ENCODE data around the gene HSPB8.

Gene HSPB8

DNA sequence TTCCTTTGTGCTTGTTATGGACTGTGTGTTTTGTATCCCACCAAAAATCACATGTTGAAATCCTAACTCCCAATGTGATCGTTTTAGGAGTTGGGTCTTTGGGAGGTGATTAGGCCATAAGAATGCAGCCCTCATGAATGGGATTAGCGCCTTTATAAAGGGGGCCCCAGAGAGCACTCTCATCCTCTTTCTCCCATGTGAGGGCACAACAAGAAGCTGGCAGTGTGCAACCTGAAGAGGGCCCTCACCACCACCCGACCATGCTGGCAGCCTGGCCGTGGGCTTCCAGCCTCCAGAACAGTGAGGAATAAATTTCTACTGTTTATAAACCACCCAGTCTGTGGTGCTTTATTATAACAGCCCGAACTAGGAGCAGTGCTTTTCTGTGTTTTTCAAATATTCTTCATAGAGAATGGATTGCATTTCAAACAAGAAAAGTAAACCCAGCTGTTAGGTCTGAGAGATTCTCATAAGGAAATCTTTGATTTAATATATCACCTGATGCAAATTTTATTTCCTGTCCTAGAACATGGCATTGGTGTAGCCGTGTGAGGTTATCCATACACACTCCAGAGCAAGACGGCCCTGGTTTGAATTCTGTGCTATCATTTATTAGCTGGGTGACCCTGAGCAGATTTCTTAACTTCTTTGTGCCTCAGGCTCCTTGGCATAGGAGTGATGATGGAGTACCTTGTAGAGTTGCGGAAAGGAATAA lies 27.8 kb downstream of the HSPB8 start:
- Histone ChIP-seq H3K27me3 (ENCODE audit: control insufficient read depth in 1 of 2, insufficient read depth in 1 of 2, low read length in 2 of 2) (peaks cover 0 to 3% of the 10 kb centered on the region in 2 experiments), H2AK5ac (ENCODE audit: low read length, severe bottlenecking) (no peak overlapping the region), H3K27ac (ENCODE audit: low read length, poor library complexity, severe bottlenecking) (no peak overlapping the region), H3K9ac (ENCODE audit: low read length) (no peak overlapping the region), H3K18ac (ENCODE audit: low read depth in 1 of 2, low read length in 2 of 2) (no peak overlapping the region), H3K23ac (ENCODE audit: low read length in 2 of 2) (no peak overlapping the region), H3K14ac (ENCODE audit: low read length in 2 of 2) (no peak overlapping the region), H3K4ac (ENCODE audit: low read depth in 1 of 2, low read length in 2 of 2) (no peak overlapping the region), H4K8ac (ENCODE audit: low read length) (no peak overlapping the region), H3K4me1 (ENCODE audit: control insufficient read depth, insufficient read depth, low read depth, low read length) (no peaks in the 10 kb centered on the region), H2BK12ac (ENCODE audit: low read length in 2 of 2) (no peak overlapping the region), H3K79me1 (replicated peaks; ENCODE audit: low read length, poor library complexity, severe bottlenecking) (no peaks in the 10 kb centered on the region), H3K4me2 (ENCODE audit: low read length, poor library complexity, severe bottlenecking) (no peak overlapping the region), H3K9me3 (ENCODE audit: control insufficient read depth, low read length) (no peaks in the 10 kb centered on the region), H2AFZ (ENCODE audit: low read depth, low read length) (no peak overlapping the region), H2BK5ac (ENCODE audit: low read depth, low read length, poor library complexity, severe bottlenecking) (no peak overlapping the region), H2BK15ac (ENCODE audit: low read depth, poor library complexity, severe bottlenecking) (no peak overlapping the region), H3K4me3 (ENCODE audit: insufficient read depth in 1 of 2, low read depth in 1 of 2, low read length in 2 of 2) (no peak overlapping the region), H3K36me3 (ENCODE audit: control insufficient read depth in 1 of 2, insufficient read depth in 2 of 2, low read depth in 1 of 2, low read length in 2 of 2) (no peaks in the 10 kb centered on the region), H4K91ac (ENCODE audit: low read length) (no peak overlapping the region), H2BK120ac (ENCODE audit: low read depth, low read length) (no peak overlapping the region)
- DNase-seq: no peak
- WGBS: 47% methylated on average over 6 of the region's 8 CpGs

DNA sequence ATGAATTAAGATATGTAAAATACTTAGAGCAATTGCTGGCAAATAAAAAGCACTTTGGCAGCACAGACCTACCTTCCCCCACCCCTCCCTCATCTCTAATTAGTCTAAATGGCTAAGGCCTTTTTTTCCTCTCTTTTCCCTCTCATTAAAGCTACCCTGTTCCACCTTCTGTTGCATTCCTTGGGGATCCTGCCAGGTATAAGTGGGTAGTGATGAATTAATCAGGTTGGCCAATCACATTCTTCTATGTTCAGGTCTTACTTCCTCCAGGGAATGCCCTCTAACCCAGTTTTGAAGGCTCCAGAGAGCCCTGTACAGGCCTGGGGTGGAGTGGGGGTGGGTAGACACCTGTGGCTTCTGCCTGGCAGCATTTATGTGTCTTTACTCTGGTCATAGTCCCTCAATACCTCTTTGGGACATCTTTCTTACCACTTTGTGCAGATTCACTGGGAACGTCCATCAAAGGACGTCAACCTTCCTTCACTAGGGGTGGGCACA lies 28.4 kb downstream of the HSPB8 start:
- H2BK12ac ChIP-seq (ENCODE audit: low read length in 2 of 2): no peak overlapping the region
- H3K23ac ChIP-seq (ENCODE audit: low read length in 2 of 2): no peak overlapping the region
- peaks cover 0 to 3% of the 10 kb centered on the region in 2 experiments for H3K27me3 ChIP-seq (ENCODE audit: control insufficient read depth in 1 of 2, insufficient read depth in 1 of 2, low read length in 2 of 2)
- no peak overlapping the region for H2BK5ac ChIP-seq (ENCODE audit: low read depth, low read length, poor library complexity, severe bottlenecking)
- H3K4ac ChIP-seq (ENCODE audit: low read depth in 1 of 2, low read length in 2 of 2): no peak overlapping the region
- no peak overlapping the region for H3K14ac ChIP-seq (ENCODE audit: low read length in 2 of 2)
- H4K8ac ChIP-seq (ENCODE audit: low read length): no peak overlapping the region
- no peaks in the 10 kb centered on the region for H3K79me1 ChIP-seq (replicated peaks; ENCODE audit: low read length, poor library complexity, severe bottlenecking)
- no peak for DNase-seq
- no peak overlapping the region for H3K18ac ChIP-seq (ENCODE audit: low read depth in 1 of 2, low read length in 2 of 2)
- H3K9ac ChIP-seq (ENCODE audit: low read length): no peak overlapping the region
- no peak overlapping the region for H3K27ac ChIP-seq (ENCODE audit: low read length, poor library complexity, severe bottlenecking)
- no peaks in the 10 kb centered on the region for H3K9me3 ChIP-seq (ENCODE audit: control insufficient read depth, low read length)
- no peak overlapping the region for H2AK5ac ChIP-seq (ENCODE audit: low read length, severe bottlenecking)
- H3K36me3 ChIP-seq (ENCODE audit: control insufficient read depth in 1 of 2, insufficient read depth in 2 of 2, low read depth in 1 of 2, low read length in 2 of 2): no peaks in the 10 kb centered on the region
- H3K4me2 ChIP-seq (ENCODE audit: low read length, poor library complexity, severe bottlenecking): no peak overlapping the region
- no peak overlapping the region for H2BK15ac ChIP-seq (ENCODE audit: low read depth, poor library complexity, severe bottlenecking)
- H2BK120ac ChIP-seq (ENCODE audit: low read depth, low read length): no peak overlapping the region
- H2AFZ ChIP-seq (ENCODE audit: low read depth, low read length): no peak overlapping the region
- no peak overlapping the region for H3K4me3 ChIP-seq (ENCODE audit: insufficient read depth in 1 of 2, low read depth in 1 of 2, low read length in 2 of 2)
- WGBS: 93% methylated on average over 2 of the region's 2 CpGs
- no peak overlapping the region for H4K91ac ChIP-seq (ENCODE audit: low read length)
- no peaks in the 10 kb centered on the region for H3K4me1 ChIP-seq (ENCODE audit: control insufficient read depth, insufficient read depth, low read depth, low read length)

DNA sequence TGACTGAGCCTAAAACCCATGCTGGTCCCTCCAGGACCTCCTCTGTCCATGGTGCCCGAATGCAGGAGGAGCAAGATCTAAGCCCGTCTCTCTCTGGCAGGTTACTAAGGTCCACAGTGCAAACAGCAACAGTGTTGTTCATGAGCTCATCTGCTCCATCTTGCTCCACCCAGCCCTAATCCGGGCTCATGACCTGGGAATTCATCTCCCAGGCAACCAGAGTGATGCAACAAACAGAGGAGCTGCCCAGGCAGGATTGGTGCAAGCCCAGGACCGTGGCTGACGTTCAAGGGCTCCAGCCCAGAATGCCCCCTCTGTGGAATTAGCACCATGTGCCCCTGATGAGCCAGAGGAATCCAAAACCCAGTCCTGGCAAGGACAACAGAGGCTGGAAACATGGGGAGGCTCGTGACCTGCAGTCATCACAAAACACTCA lies 29.9 kb downstream of the HSPB8 start:
- H4K91ac ChIP-seq (ENCODE audit: low read length): no peak overlapping the region
- DNase-seq: peak; percentile 85
- no peak overlapping the region for H3K18ac ChIP-seq (ENCODE audit: low read depth in 1 of 2, low read length in 2 of 2)
- H2BK5ac ChIP-seq (ENCODE audit: low read depth, low read length, poor library complexity, severe bottlenecking): no peak overlapping the region
- no peaks in the 10 kb centered on the region for H3K4me1 ChIP-seq (ENCODE audit: control insufficient read depth, insufficient read depth, low read depth, low read length)
- peak overlapping the region in 1 of 2 experiments; percentile 23 for H3K14ac ChIP-seq (ENCODE audit: low read length in 2 of 2)
- no peak overlapping the region for H3K23ac ChIP-seq (ENCODE audit: low read length in 2 of 2)
- no peak overlapping the region for H2AFZ ChIP-seq (ENCODE audit: low read depth, low read length)
- no peaks in the 10 kb centered on the region for H3K36me3 ChIP-seq (ENCODE audit: control insufficient read depth in 1 of 2, insufficient read depth in 2 of 2, low read depth in 1 of 2, low read length in 2 of 2)
- no peak overlapping the region for H2BK120ac ChIP-seq (ENCODE audit: low read depth, low read length)
- no peak overlapping the region for H2AK5ac ChIP-seq (ENCODE audit: low read length, severe bottlenecking)
- H2BK15ac ChIP-seq (ENCODE audit: low read depth, poor library complexity, severe bottlenecking): no peak overlapping the region
- H3K9ac ChIP-seq (ENCODE audit: low read length): peak overlapping the region; percentile 87
- H3K27ac ChIP-seq (ENCODE audit: low read length, poor library complexity, severe bottlenecking): no peak overlapping the region
- no peak overlapping the region for H3K4ac ChIP-seq (ENCODE audit: low read depth in 1 of 2, low read length in 2 of 2)
- H3K9me3 ChIP-seq (ENCODE audit: control insufficient read depth, low read length): no peaks in the 10 kb centered on the region
- H2BK12ac ChIP-seq (ENCODE audit: low read length in 2 of 2): no peak overlapping the region
- 55% methylated on average over 6 of the region's 6 CpGs for WGBS
- no peak overlapping the region for H3K4me2 ChIP-seq (ENCODE audit: low read length, poor library complexity, severe bottlenecking)
- H3K27me3 ChIP-seq (ENCODE audit: control insufficient read depth in 1 of 2, insufficient read depth in 1 of 2, low read length in 2 of 2): peaks cover 0 to 3% of the 10 kb centered on the region in 2 experiments
- peak overlapping the region in 1 of 2 experiments; percentile 34 for H3K4me3 ChIP-seq (ENCODE audit: insufficient read depth in 1 of 2, low read depth in 1 of 2, low read length in 2 of 2)
- H3K79me1 ChIP-seq (replicated peaks; ENCODE audit: low read length, poor library complexity, severe bottlenecking): no peaks in the 10 kb centered on the region
- H4K8ac ChIP-seq (ENCODE audit: low read length): no peak overlapping the region

- Histone ChIP-seq H2AK5ac (ENCODE audit: low read length, severe bottlenecking) (no peak overlapping the region), H4K91ac (ENCODE audit: low read length) (no peak overlapping the region), H3K4me3 (ENCODE audit: insufficient read depth in 1 of 2, low read depth in 1 of 2, low read length in 2 of 2) (no peak overlapping the region), H3K27ac (ENCODE audit: low read length, poor library complexity, severe bottlenecking) (no peak overlapping the region), H2BK120ac (ENCODE audit: low read depth, low read length) (no peak overlapping the region), H2AFZ (ENCODE audit: low read depth, low read length) (no peak overlapping the region), H3K4me2 (ENCODE audit: low read length, poor library complexity, severe bottlenecking) (no peak overlapping the region), H3K79me1 (replicated peaks; ENCODE audit: low read length, poor library complexity, severe bottlenecking) (no peaks in the 10 kb centered on the region), H3K23ac (ENCODE audit: low read length in 2 of 2) (no peak overlapping the region), H3K9me3 (ENCODE audit: control insufficient read depth, low read length) (no peaks in the 10 kb centered on the region), H3K36me3 (ENCODE audit: control insufficient read depth in 1 of 2, insufficient read depth in 2 of 2, low read depth in 1 of 2, low read length in 2 of 2) (no peaks in the 10 kb centered on the region), H2BK15ac (ENCODE audit: low read depth, poor library complexity, severe bottlenecking) (no peak overlapping the region), H4K8ac (ENCODE audit: low read length) (no peak overlapping the region), H3K18ac (ENCODE audit: low read depth in 1 of 2, low read length in 2 of 2) (no peak overlapping the region), H3K9ac (ENCODE audit: low read length) (no peak overlapping the region), H3K14ac (ENCODE audit: low read length in 2 of 2) (peak overlapping the region in 1 of 2 experiments; percentile 33), H2BK5ac (ENCODE audit: low read depth, low read length, poor library complexity, severe bottlenecking) (no peak overlapping the region), H3K4ac (ENCODE audit: low read depth in 1 of 2, low read length in 2 of 2) (no peak overlapping the region), H3K27me3 (ENCODE audit: control insufficient read depth in 1 of 2, insufficient read depth in 1 of 2, low read length in 2 of 2) (peaks cover 0 to 6% of the 10 kb centered on the region in 2 experiments), H2BK12ac (ENCODE audit: low read length in 2 of 2) (no peak overlapping the region), H3K4me1 (ENCODE audit: control insufficient read depth, insufficient read depth, low read depth, low read length) (no peaks in the 10 kb centered on the region)
- WGBS: 79% methylated on average over 13 of the region's 13 CpGs
- no peak for DNase-seq
These were observed 33.2 kb downstream of the HSPB8 start for GRCh38 chr12:119211884-119212283.

Data from mesenchymal stem cell (in vitro differentiated cells and primary cell).